H9 (cell line): ENCODE data around the gene ANTXR2. TPM values are rescaled to one million over a fixed set of nuclear protein-coding genes. Genes with fewer than 3 reads are reported as not detected.

ENCODE experiments used
- DNase-seq: peaks from one replicate; pipeline ENCODE4 v3.0.0-alpha.2; 2017
- H2AFZ ChIP-seq: one replicate; pipeline ENCODE4 v1.6.1; 2013; ENCODE audit warnings: mild to moderate bottlenecking, low read length, control low read depth, moderate library complexity
- H2AK5ac ChIP-seq: 2 replicates; pipeline ENCODE4 v1.6.1; 2013; ENCODE audit warnings: low read length, control low read depth, mixed read lengths; ENCODE audit not compliant: insufficient read length
- H2BK120ac ChIP-seq: one replicate; pipeline ENCODE4 v1.6.1; 2013; ENCODE audit warnings: low read depth, mild to moderate bottlenecking, low read length, control low read depth, inconsistent platforms; ENCODE audit not compliant: poor library complexity, severe bottlenecking
- H2BK12ac ChIP-seq: 2 replicates; pipeline ENCODE4 v1.6.1; 2013; ENCODE audit warnings: low read length, control low read depth, mixed read lengths, low read depth; ENCODE audit not compliant: insufficient read length
- H2BK15ac ChIP-seq: 2 replicates; pipeline ENCODE4 v1.6.1; 2013; ENCODE audit warnings: low read depth, low read length, control low read depth
- H2BK20ac ChIP-seq: one replicate; pipeline ENCODE4 v1.6.1; 2013; ENCODE audit warnings: low read depth, mild to moderate bottlenecking, low read length, control low read depth, inconsistent platforms; ENCODE audit not compliant: poor library complexity, severe bottlenecking
- H2BK5ac ChIP-seq: 2 replicates; pipeline ENCODE4 v1.6.1; 2013; ENCODE audit warnings: low read length, control low read depth, mixed read lengths; ENCODE audit not compliant: insufficient read length
- H3K14ac ChIP-seq: 2 replicates; pipeline ENCODE4 v1.6.1; 2013; ENCODE audit warnings: low read length, control low read depth; ENCODE audit not compliant: insufficient read depth
- H3K18ac ChIP-seq: 2 replicates; pipeline ENCODE4 v1.6.1; 2013; ENCODE audit warnings: low read depth, mild to moderate bottlenecking, mixed read lengths, low read length, control low read depth; ENCODE audit not compliant: insufficient read length
- H3K23ac ChIP-seq: 2 replicates; pipeline ENCODE4 v1.6.1; 2013; ENCODE audit warnings: low read length, control low read depth, mixed read lengths, low read depth; ENCODE audit not compliant: insufficient read length
- H3K23me2 ChIP-seq: 2 replicates; pipeline ENCODE4 v1.6.1; 2013; ENCODE audit warnings: low read depth, mild to moderate bottlenecking, mixed read lengths, low read length, control low read depth; ENCODE audit not compliant: insufficient read length, poor library complexity, severe bottlenecking
- H3K27ac ChIP-seq: 2 replicates; pipeline ENCODE4 v1.5.1; 2013; ENCODE audit warnings: low read length, control low read depth, mixed read lengths, low read depth; ENCODE audit not compliant: insufficient read length
- H3K27me3 ChIP-seq: 2 replicates; pipeline ENCODE4 v1.6.1; 2013; ENCODE audit warnings: low read length, control low read depth, inconsistent platforms; ENCODE audit not compliant: insufficient read depth
- H3K4ac ChIP-seq: 2 replicates; pipeline ENCODE4 v1.6.1; 2013; ENCODE audit warnings: low read depth, mild to moderate bottlenecking, control low read depth, inconsistent platforms, low read length, moderate library complexity
- H3K4me1 ChIP-seq: 2 replicates; pipeline ENCODE4 v1.6.1; 2013; ENCODE audit warnings: low read length, control low read depth, inconsistent platforms; ENCODE audit not compliant: insufficient read depth
- H3K4me2 ChIP-seq: 2 replicates; pipeline ENCODE4 v1.6.1; 2013; ENCODE audit warnings: low read length, control low read depth, mixed read lengths; ENCODE audit not compliant: insufficient read length, insufficient read depth
- H3K56ac ChIP-seq: 2 replicates; pipeline ENCODE4 v1.6.1; 2013; ENCODE audit warnings: low read depth, mild to moderate bottlenecking, mixed read lengths, low read length, control low read depth; ENCODE audit not compliant: insufficient read length
- H3K79me1 ChIP-seq: 2 replicates; pipeline ENCODE4 v1.6.1; 2013; ENCODE audit warnings: low read depth, mild to moderate bottlenecking, moderate library complexity, low read length, control low read depth, inconsistent platforms; ENCODE audit not compliant: insufficient read depth, poor library complexity, severe bottlenecking
- H3K79me2 ChIP-seq: 2 replicates; pipeline ENCODE4 v1.6.1; 2013; ENCODE audit warnings: low read length, control low read depth, inconsistent platforms; ENCODE audit not compliant: insufficient read depth
- H3K9ac ChIP-seq: 2 replicates; pipeline ENCODE4 v1.6.1; 2013; ENCODE audit warnings: low read length, control low read depth, mixed read lengths; ENCODE audit not compliant: insufficient read length; ENCODE audit errors: extremely low read depth
- H3K9me3 ChIP-seq: one replicate; pipeline ENCODE4 v1.6.1; 2013; ENCODE audit warnings: low read depth, low read length, inconsistent platforms; ENCODE audit not compliant: control insufficient read depth
- H3T11ph ChIP-seq: one replicate; pipeline ENCODE4 v1.6.1; 2013; ENCODE audit warnings: mild to moderate bottlenecking, low read length, control low read depth, inconsistent platforms
- H4K20me1 ChIP-seq: one replicate; pipeline ENCODE4 v1.6.1; 2013; ENCODE audit not compliant: control insufficient read depth, insufficient read length, insufficient read depth
- H4K5ac ChIP-seq: 2 replicates; pipeline ENCODE4 v1.6.1; 2013; ENCODE audit warnings: low read depth, mild to moderate bottlenecking, mixed read lengths, low read length, control low read depth; ENCODE audit not compliant: insufficient read length
- H4K8ac ChIP-seq: replicated peaks from 2 replicates; pipeline ENCODE4 v1.6.1; 2013; ENCODE audit warnings: low read length, control low read depth, mixed read lengths, low read depth; ENCODE audit not compliant: insufficient read length
- H4K91ac ChIP-seq: 2 replicates; pipeline ENCODE4 v1.6.1; 2013; ENCODE audit warnings: low read depth, mild to moderate bottlenecking, moderate library complexity, mixed read lengths, low read length, control low read depth; ENCODE audit not compliant: insufficient read length
- H3K27ac Mint-ChIP-seq, 3 experiments: 2 replicates in 2 of 3; 3 replicates in 1 of 3; pipeline ENCODE4 v1.8.0; 2020 to 2021; ENCODE audit warnings: mixed read lengths in 3 of 3, mild to moderate bottlenecking in 1 of 3, moderate library complexity in 1 of 3
- H3K27me3 Mint-ChIP-seq: 2 replicates; pipeline ENCODE4 v1.8.0; 2021; ENCODE audit warnings: low read depth, mild to moderate bottlenecking, moderate library complexity, mixed read lengths
- H3K36me3 Mint-ChIP-seq, 3 experiments: 2 replicates in 2 of 3; 3 replicates in 1 of 3; pipeline ENCODE4 v1.8.0; 2020 to 2021; ENCODE audit warnings: low read depth in 3 of 3, mixed read lengths in 3 of 3; ENCODE audit not compliant: insufficient read depth in 1 of 3
- H3K4me1 Mint-ChIP-seq, 2 experiments: 2 replicates each; pipeline ENCODE4 v1.8.0; 2020; ENCODE audit warnings: mixed read lengths in 2 of 2
- H3K4me3 Mint-ChIP-seq, 2 experiments: 2 replicates in 1 of 2; 3 replicates in 1 of 2; pipeline ENCODE4 v1.8.0; 2020 to 2021; ENCODE audit warnings: mild to moderate bottlenecking in 2 of 2, mixed read lengths in 2 of 2, moderate library complexity in 1 of 2
- H3K9me3 Mint-ChIP-seq, 2 experiments: 2 replicates in 1 of 2; 3 replicates in 1 of 2; pipeline ENCODE4 v1.8.0; 2020; ENCODE audit warnings: mild to moderate bottlenecking in 2 of 2, mixed read lengths in 2 of 2, moderate library complexity in 1 of 2
- WGBS: extraction: QIAGEN DNeasy Blood & Tissue Kit; methylation state at CpG from one replicate; pipeline ENCODE4 v1.1.7; 2013; ENCODE audit warnings: missing lambda C conversion rate, low lambda C conversion rate, mixed read lengths; ENCODE audit not compliant: insufficient read length; ENCODE audit errors: extremely low coverage; 5-methylcytosine and 5-hydroxymethylcytosine counted together
- total RNA-seq: library from RNA; stranded (reverse); gene quantifications from 2 replicates; pipeline ENCODE4 v1.2.1, GENCODE V29; 2021
- TF ChIP-seq, protein P1 (sequence below): fragments of 200-600 bp; sonication (generic); conservative IDR thresholded peaks from 3 replicates; pipeline ENCODE4 v1.8.0; 2021; ENCODE audit warnings: antibody characterized with exemption, mild to moderate bottlenecking

ANTXR2 gene
- total RNA-seq, 1 experiment from 2014 or later, result 4.7 TPM

DNA sequence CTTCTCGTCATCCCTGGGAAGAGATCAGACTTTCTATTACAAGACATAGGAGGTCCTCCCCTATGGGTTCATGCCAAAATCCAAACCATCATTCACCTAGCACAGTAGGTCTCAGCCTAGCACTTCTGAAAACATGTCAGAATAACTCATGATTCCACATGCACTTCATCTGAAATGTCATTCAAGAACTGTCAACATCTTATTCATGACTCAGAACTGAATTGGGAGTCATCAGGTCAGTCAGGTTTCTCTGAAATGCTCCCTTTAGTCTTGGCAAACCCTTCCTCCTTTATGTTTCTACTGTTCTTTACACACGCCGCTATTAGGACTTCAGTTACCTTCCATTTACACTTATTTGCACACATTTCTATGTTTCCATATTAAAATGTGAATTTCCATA is 67.2 kb downstream of the ANTXR2 start:
- Histone ChIP-seq H2AFZ (no peak overlapping the region), H3K56ac (no peak overlapping the region), H3K4me2 (no peak overlapping the region), H3K27ac (no peak overlapping the region), H4K8ac (no peak overlapping the region), H2BK20ac (no peak overlapping the region), H2BK5ac (no peak overlapping the region), H2BK12ac (no peak overlapping the region), H3K4ac (no peak overlapping the region), H3K9ac (no peak overlapping the region), H3K79me2 (no peaks in the 10 kb centered on the region), H4K5ac (no peak overlapping the region), H3K23me2 (no peaks in the 10 kb centered on the region), H3K4me1 (no peaks in the 10 kb centered on the region), H3K9me3 (no peaks in the 10 kb centered on the region), H2BK120ac (no peak overlapping the region), H3K18ac (no peak overlapping the region), H3K79me1 (no peaks in the 10 kb centered on the region), H3T11ph (no peak overlapping the region), H4K20me1 (no peaks in the 10 kb centered on the region), H3K14ac (no peak overlapping the region), H2AK5ac (no peak overlapping the region), H2BK15ac (no peak overlapping the region), H3K23ac (no peak overlapping the region), H4K91ac (no peak overlapping the region), H3K27me3 (no peaks in the 10 kb centered on the region)
- WGBS, result no CpG with 5 or more reads among the region's 3 CpGs
- H3K27me3 Mint-ChIP-seq, result no peaks in the 10 kb centered on the region
- peaks cover 7% of the 10 kb centered on the region in 3 experiments; a peak in 5 of 7 replicates for H3K36me3 Mint-ChIP-seq
- TF ChIP-seq, protein P1, sequence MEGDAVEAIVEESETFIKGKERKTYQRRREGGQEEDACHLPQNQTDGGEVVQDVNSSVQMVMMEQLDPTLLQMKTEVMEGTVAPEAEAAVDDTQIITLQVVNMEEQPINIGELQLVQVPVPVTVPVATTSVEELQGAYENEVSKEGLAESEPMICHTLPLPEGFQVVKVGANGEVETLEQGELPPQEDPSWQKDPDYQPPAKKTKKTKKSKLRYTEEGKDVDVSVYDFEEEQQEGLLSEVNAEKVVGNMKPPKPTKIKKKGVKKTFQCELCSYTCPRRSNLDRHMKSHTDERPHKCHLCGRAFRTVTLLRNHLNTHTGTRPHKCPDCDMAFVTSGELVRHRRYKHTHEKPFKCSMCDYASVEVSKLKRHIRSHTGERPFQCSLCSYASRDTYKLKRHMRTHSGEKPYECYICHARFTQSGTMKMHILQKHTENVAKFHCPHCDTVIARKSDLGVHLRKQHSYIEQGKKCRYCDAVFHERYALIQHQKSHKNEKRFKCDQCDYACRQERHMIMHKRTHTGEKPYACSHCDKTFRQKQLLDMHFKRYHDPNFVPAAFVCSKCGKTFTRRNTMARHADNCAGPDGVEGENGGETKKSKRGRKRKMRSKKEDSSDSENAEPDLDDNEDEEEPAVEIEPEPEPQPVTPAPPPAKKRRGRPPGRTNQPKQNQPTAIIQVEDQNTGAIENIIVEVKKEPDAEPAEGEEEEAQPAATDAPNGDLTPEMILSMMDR, result no peak
- no peak for DNase-seq
- H3K27ac Mint-ChIP-seq, result no peak overlapping the region
- H3K9me3 Mint-ChIP-seq, result peaks cover 8 to 14% of the 10 kb centered on the region in 2 experiments
- H3K4me1 Mint-ChIP-seq, result no peaks in the 10 kb centered on the region
- H3K4me3 Mint-ChIP-seq, result no peak overlapping the region
